GM10266 (cell line): ENCODE measurements around the gene GDF10.
A peak's percentile ranks its signal among the peaks of the same experiment; 100 is the strongest.

Experiments used
- DNase-seq: peaks from one replicate; pipeline ENCODE4 v3.0.0; 2012; ENCODE audit errors: extremely low spot score
- CTCF ChIP-seq: IDR thresholded peaks from 2 replicates; pipeline ENCODE4 v1.5.1; 2012; ENCODE audit warnings: mild to moderate bottlenecking, low read depth; ENCODE audit not compliant: control insufficient read depth, insufficient read depth; ENCODE audit errors: missing control alignments

The GDF10 gene

GRCh38 chr10:47359626-47360418 lies 59.8 kb downstream of the GDF10 start:
- DNase-seq = no peak
- TF ChIP-seq CTCF = no peak

DNA sequence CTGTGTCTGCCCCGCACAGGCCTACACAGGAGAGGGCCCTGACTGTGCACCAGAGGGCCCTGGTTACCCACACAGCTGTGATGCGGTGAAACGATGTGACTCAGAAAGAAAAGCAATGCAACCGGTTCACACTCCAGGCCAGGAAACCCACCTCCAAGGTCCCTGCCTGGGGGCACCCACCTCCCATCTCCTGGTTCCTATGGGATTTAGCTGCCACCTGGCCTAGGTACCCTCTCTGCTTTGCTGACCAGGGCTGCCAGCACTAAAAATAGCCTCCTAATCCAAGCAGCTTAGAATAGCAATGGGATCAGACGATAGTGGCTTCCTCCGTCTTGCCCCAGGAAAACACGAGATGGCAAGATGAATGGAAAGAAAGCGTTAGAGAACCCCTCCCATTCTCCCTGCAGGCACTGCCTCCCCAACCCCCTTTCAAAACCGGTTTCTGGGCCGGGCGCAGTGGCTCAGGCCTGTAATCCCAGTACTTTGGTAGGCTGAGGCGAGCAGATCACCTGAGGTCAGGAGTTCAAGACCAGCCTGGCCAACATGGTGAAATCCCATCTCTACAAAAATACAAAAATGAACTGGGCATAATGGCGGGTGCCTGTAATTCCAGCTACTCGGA lies 60.5 kb downstream of the GDF10 start:
- DNase-seq = no peak
- no peak for TF ChIP-seq CTCF

DNA sequence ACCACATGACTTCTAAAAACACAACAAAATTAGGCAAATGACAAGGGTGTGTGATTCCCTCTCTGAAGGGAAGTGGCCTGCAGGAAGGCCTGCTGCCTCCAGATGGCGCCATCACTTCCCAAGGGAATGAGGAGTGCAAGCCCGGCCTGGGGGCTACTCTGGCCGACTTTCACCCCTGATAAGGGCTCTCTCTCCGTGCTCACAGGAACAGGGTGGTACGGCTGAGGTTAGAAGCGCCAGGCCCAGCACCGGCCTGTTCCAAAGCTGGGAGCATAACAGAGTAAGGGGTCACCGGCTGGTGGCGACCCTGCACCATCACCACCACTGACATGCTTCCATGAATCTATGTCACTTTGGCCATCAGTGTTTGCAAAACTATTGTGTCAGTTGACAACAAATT lies 61.3 kb downstream of the GDF10 start:
- peak; percentile 62 for TF ChIP-seq CTCF
- peak; percentile 53 for DNase-seq

DNA sequence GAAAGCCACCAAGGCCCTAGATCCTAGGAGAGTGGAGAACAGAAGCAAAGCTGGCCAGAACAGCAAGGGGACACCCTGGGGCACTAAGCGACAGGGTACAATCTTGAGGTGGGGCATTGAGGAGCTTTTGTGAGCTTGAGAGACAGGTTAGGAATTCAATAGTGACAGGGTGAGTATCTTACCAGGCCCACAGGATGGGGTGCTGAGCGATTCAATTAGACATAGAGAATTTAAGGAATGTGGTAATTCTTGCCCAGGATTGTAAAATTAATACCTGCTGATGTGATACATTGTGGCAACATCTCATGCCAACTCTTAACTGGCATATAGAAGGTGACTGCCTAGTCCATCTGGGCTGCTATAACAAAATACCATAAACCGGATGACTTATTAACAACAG lies 62.2 kb downstream of the GDF10 start:
- no peak for TF ChIP-seq CTCF
- no peak for DNase-seq
